AG09319 (cell line): ENCODE results near the gene ZNF555.

Experiments
- DNase-seq: peaks from one replicate; pipeline ENCODE4 v3.0.0-alpha.2; 2010; ENCODE audit warnings: low read depth; ENCODE audit errors: extremely low read depth
- CTCF ChIP-seq: IDR thresholded peaks from 2 replicates; pipeline ENCODE4 v1.5.1; 2011; ENCODE audit warnings: low read depth, mild to moderate bottlenecking, inconsistent platforms, low read length, moderate library complexity

The ZNF555 gene

GRCh38 chr19:2853015-2853606 lies 11.8 kb downstream of the ZNF555 start:
- TF ChIP-seq CTCF, result no peak
- no peak for DNase-seq

- no peak for DNase-seq
- TF ChIP-seq CTCF, result no peak
Observed at GRCh38 chr19:2854849-2855248, 13.6 kb downstream of the ZNF555 start.

- no peak for TF ChIP-seq CTCF
- no peak for DNase-seq
Observed at GRCh38 chr19:2856457-2857050, 15.3 kb downstream of the ZNF555 start.

DNA sequence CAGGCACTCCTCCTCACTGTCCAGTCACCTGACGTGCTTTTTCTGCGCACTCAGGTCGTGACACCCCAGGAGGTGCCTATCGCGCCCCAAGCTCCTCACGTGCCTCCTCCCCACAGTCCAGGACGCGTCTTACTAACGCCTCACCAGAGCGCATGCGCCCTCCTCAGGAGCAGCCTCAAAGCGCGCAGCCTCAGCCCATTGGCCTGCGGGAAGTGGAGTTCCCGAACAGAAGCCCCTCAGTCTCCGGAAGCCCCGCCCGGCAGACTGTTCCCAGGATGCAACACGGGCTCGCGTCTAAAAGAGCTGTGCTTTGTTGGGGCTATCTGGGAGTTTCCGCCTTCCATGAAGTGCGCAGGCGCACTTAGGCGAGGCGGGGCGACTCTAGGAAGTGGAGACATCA lies 17.6 kb downstream of the ZNF555 start:
- no peak for TF ChIP-seq CTCF
- no peak for DNase-seq

DNA sequence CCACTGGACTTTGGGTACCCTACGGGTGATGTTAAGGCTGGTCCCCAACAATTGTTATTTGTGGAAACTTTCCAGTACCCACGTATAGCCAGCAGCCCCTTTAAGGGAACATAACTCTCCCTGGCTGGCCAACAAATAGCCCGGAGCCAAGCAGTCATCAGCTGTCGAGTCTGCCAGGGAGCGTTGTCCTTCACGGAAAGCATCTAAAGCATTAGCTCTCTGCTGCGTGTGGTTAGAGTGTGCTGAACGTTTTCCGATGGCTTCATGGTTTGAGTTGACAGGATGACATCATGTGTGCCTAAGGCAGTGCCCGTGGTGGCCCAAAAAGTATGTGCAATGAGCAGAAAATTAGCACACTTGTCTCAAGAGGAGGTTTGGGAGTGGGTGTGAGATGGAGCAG lies 22.5 kb downstream of the ZNF555 start:
- no peak for DNase-seq
- TF ChIP-seq CTCF, result no peak

DNA sequence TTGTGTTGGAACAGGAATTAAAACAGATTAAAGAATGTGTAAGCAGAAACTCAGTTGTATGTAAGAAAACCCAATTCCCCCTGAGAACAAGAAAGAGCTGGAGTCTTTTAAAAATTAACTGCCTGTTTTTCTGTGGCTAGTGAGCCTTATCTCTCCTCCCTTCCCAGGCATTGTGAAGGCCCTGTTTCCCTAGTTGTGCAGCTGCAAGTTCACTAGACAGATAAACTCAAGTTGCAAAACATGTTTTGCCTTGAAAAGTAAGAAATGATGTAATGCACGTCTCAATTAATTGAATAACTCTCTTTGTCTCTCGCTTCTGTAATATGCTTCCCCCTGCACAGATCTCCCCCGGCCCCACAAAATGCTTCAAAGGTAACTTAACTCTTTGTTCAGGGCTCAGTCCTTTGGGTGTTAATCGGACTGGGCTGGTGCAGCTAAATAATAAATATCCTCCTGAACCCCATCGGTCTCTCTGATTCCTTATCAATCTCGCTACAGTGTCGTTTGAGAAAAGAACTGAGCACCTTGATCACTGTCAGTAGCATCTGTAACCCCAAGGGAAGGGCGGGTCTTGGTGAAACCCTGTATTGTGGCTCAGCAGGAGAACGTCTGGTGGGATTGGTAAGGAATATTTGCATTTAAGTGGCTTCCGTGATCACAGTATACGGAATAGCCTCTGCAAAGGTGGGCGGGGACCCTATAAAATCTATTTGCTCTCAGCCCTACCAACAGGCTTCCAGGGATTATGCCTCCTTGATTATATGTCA lies 24.2 kb downstream of the ZNF555 start:
- no peak for DNase-seq
- TF ChIP-seq CTCF, result no peak

DNA sequence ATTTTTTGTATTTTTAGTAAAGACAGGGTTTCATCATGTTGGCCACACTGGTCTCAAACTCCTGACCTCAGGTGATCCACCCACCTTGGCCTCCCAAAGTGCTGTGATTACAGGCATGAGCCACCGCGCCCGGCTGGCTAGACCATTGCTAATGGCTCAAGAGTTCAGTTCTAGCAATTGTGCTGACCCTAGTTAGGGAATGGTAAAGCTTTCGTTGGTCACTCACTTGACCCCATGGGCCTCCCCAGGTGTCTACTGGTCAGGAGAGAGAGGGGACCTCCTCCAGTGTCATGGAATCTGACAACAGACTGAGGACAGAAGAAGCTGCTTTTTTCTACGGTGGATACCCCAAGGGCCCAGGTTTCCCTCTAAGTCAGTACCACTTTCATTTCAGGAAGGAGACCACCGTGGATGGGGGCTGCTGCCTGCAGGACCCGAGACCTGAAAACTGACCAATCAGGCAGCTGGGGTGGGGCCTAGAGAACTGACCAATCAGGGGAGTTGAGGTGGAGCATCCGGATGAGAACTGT lies 25.3 kb downstream of the ZNF555 start:
- no peak for DNase-seq
- TF ChIP-seq CTCF, result no peak
